CD4-positive, alpha-beta T cell treated with Interferon alpha-2 for 1 hour (primary cell): ENCODE data around the gene ZNF236.
A peak's percentile ranks its signal among the peaks of the same experiment; 100 is the strongest.
"Not testable (repeated sequence)": the region's sequence is repeated elsewhere in the genome, so short reads cannot be mapped to it uniquely, and the experiment has no call there.

Source experiments
- DNase-seq, 2 donors: peaks; one replicate each; pipeline ENCODE4 v3.0.0-alpha.2; 2020 to 2022

ZNF236 gene

GRCh38 chr18:76822506-76823160, at the start of gene ZNF236:
Gene ZNF236 (plus strand): TSS chr18:76822557. CDS start chr18:76822608, 51 bp downstream.
- DNase-seq, result peak; percentile 70 to 82

GRCh38 chr18:76772665-76773064, 49.7 kb upstream of the ZNF236 start:
- DNase-seq, result no peak

GRCh38 chr18:76777036-76777435, 45.3 kb upstream of the ZNF236 start:
- DNase-seq, result not testable (repeated sequence)

GRCh38 chr18:76783786-76784484, 38.4 kb upstream of the ZNF236 start:
- DNase-seq, result no peak

GRCh38 chr18:76785872-76786271, 36.5 kb upstream of the ZNF236 start:
- no peak for DNase-seq

- DNase-seq, result no peak
Observed at GRCh38 chr18:76788571-76789317, 33.6 kb upstream of the ZNF236 start.

- no peak for DNase-seq
Observed at GRCh38 chr18:76791106-76791505, 31.3 kb upstream of the ZNF236 start.

GRCh38 chr18:76791642-76792041, 30.7 kb upstream of the ZNF236 start:
- no peak for DNase-seq

- DNase-seq, result no peak
Observed at GRCh38 chr18:76794326-76794725, 28.0 kb upstream of the ZNF236 start.

- peak; percentile 34 to 55 for DNase-seq
Observed at GRCh38 chr18:76801567-76802505, 20.5 kb upstream of the ZNF236 start.

- DNase-seq, result no peak
Observed at GRCh38 chr18:76803413-76803812, 18.9 kb upstream of the ZNF236 start.

GRCh38 chr18:76803814-76804213, 18.5 kb upstream of the ZNF236 start:
- DNase-seq, result peak; percentile 64 to 75

- no peak for DNase-seq
Observed at GRCh38 chr18:76805221-76805620, 17.1 kb upstream of the ZNF236 start.

- no peak for DNase-seq
Observed at GRCh38 chr18:76806301-76806700, 16.1 kb upstream of the ZNF236 start.

- DNase-seq, result no peak
Observed at GRCh38 chr18:76808561-76808960, 13.8 kb upstream of the ZNF236 start.

GRCh38 chr18:76811530-76811929, 10.8 kb upstream of the ZNF236 start:
- not testable (repeated sequence) for DNase-seq

GRCh38 chr18:76814256-76814655, 8.1 kb upstream of the ZNF236 start:
- DNase-seq, result no peak

- DNase-seq, result no peak
Observed at GRCh38 chr18:76816127-76816526, 6.2 kb upstream of the ZNF236 start.

- no peak for DNase-seq
Observed at GRCh38 chr18:76817888-76818611, 4.3 kb upstream of the ZNF236 start.

- DNase-seq, result no peak
Observed at GRCh38 chr18:76819411-76820136, 2.8 kb upstream of the ZNF236 start.

GRCh38 chr18:76821356-76821874, 942 bp upstream of the ZNF236 start:
- DNase-seq, result no peak
